GM23248 (cell line): ENCODE results near the gene ALK.

ENCODE experiments used
- EZH2 ChIP-seq: fragments of 200-600 bp; sonication (generic); IDR thresholded peaks from 2 replicates; pipeline ENCODE4 v1.6.1; 2018; ENCODE audit warnings: antibody characterized with exemption, mild to moderate bottlenecking; ENCODE audit not compliant: insufficient read depth, poor library complexity, severe bottlenecking
- EZH2phosphoT487 ChIP-seq: fragments of 200-600 bp; sonication (generic); IDR thresholded peaks from 2 replicates; pipeline ENCODE4 v1.6.1; 2018; ENCODE audit warnings: antibody characterized with exemption, moderate library complexity, mild to moderate bottlenecking, low read depth; ENCODE audit not compliant: insufficient read depth

DNA sequence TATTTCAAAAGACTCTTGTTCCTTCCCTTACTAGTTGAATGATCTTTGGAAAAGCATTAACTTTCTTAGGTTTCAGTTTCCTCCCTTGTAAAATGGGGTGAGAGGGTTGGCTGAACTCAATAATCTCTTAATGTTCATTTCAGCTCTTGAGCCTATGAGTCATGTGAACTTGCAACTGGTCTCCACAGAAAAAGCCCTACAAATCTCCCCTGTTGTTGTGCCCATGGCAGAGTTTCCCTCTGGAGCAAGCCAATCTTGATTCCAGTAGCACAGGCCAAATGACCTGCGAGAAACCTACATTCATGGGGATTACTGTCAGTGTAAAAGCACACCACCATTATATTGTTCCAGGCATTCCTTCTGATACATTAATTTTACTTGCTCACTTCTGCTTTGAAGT is 388.9 kb downstream of the ALK start:
- TF ChIP-seq EZH2 = no peak
- TF ChIP-seq EZH2phosphoT487 = no peak
